Stomach (tissue), 4 donors: Measurements from ENCODE around the gene C14orf180.

Source experiments
- POLR2A ChIP-seq, 4 donors: fragments of 450-650 bp; IDR thresholded peaks; one replicate each; pipeline ENCODE4 v1.6.1; 2016; ENCODE audit warnings: antibody characterized with exemption in 4 of 4, control low read depth in 2 of 4, mild to moderate bottlenecking in 1 of 4, moderate library complexity in 1 of 4
- TF ChIP-seq, protein P1 (sequence below), 7 experiments: fragments of 450-650 bp in 4 of 7; fragments of 200-600 bp in 3 of 7; sonication (generic) in 3 of 7; IDR thresholded peaks; one replicate each; pipeline ENCODE4 v1.5.1; 2016 to 2019; ENCODE audit warnings: antibody characterized with exemption in 7 of 7, control low read depth in 2 of 7, mild to moderate bottlenecking in 1 of 7

DNA sequence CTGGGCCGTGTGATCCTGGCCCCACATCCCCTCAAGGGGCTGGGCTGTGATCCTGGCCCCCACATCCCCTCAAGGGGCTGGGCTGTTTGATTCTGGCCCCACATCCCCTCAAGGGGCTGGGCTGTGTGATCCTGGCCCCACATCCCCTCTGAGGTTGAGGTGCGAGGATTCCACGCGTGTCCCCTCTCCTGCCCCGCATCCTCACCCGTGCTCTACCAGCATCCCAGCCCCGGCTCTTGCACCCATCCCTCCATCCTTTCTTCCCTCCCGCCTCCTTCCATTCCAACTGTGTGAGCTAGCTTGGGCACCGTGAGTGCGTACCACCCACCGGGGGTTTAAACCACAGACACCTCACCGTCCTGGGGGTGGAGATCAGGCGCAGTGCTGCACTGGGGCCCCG is 56.2 kb downstream of the C14orf180 start:
- TF ChIP-seq, protein P1, sequence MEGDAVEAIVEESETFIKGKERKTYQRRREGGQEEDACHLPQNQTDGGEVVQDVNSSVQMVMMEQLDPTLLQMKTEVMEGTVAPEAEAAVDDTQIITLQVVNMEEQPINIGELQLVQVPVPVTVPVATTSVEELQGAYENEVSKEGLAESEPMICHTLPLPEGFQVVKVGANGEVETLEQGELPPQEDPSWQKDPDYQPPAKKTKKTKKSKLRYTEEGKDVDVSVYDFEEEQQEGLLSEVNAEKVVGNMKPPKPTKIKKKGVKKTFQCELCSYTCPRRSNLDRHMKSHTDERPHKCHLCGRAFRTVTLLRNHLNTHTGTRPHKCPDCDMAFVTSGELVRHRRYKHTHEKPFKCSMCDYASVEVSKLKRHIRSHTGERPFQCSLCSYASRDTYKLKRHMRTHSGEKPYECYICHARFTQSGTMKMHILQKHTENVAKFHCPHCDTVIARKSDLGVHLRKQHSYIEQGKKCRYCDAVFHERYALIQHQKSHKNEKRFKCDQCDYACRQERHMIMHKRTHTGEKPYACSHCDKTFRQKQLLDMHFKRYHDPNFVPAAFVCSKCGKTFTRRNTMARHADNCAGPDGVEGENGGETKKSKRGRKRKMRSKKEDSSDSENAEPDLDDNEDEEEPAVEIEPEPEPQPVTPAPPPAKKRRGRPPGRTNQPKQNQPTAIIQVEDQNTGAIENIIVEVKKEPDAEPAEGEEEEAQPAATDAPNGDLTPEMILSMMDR (IDR thresholded peaks at IDR 0.05), result no peak
- no peak for TF ChIP-seq POLR2A (IDR thresholded peaks at IDR 0.05)
